Measurements from ENCODE around the gene ANO10. TPM values are rescaled to one million over a fixed set of nuclear protein-coding genes. Genes with fewer than 3 reads are reported as not detected.

ANO10 gene
- total and polyA plus RNA-seq, 7 donors = 9.0 to 30.5 (median 16.8) TPM

GRCh38 chr3:43478118-43478785 is 143.6 kb downstream of the ANO10 start:
- DNase-seq = no peak
- no peaks in the 10 kb centered on the region for H3K4me1 ChIP-seq
- TF ChIP-seq EP300 (IDR thresholded peaks at IDR 0.05) (no peak), POLR2A (IDR thresholded peaks at IDR 0.05) (no peak)
- H3K27ac ChIP-seq = peak overlapping the region in 1 of 4 donors; percentile 16
- H3K27me3 ChIP-seq = no peaks in the 10 kb centered on the region
- H3K4me3 ChIP-seq = no peak overlapping the region
- no peaks in the 10 kb centered on the region for H3K36me3 ChIP-seq
- no peaks in the 10 kb centered on the region for H3K9me3 ChIP-seq
- WGBS, 2 donors = 98% methylated on average over 1 of the region's 1 CpG
- intact Hi-C loops (cut with DNase I) = no loop called here

DNA sequence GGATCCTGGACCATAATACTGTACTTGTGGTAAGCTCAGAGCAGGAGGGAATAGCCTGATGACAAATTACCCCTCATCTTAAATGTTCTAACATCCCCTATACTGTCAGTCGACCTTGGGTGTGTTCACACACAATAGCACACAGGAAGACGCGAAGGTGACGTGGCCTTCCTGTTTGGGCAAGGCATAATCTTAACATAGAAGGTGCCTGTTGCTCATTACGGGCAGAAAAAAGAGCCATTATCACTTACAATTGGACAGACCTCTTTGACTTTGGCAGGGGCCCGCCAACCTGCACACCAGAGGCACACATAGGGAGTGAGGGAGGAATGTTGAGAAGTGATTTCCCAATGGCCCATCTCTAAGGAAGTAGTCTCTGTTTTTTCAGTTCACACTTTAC is 144.2 kb downstream of the ANO10 start:
- 67 to 88% methylated on average over 6 of the region's 6 CpGs for WGBS, 2 donors
- no peak for DNase-seq
- TF ChIP-seq POLR2AphosphoS5 (IDR thresholded peaks at IDR 0.05) (peak in 1 of 4 donors; percentile 16), CTCF (IDR thresholded peaks at IDR 0.05) (no peak)
- intact Hi-C loops (cut with DNase I) = no loop called here
- Histone ChIP-seq H3K27ac (peak overlapping the region in 1 of 4 donors; percentile 16), H3K4me1 (no peaks in the 10 kb centered on the region), H3K4me3 (no peak overlapping the region), H3K27me3 (no peaks in the 10 kb centered on the region), H3K36me3 (no peaks in the 10 kb centered on the region), H3K9me3 (no peaks in the 10 kb centered on the region)

DNA sequence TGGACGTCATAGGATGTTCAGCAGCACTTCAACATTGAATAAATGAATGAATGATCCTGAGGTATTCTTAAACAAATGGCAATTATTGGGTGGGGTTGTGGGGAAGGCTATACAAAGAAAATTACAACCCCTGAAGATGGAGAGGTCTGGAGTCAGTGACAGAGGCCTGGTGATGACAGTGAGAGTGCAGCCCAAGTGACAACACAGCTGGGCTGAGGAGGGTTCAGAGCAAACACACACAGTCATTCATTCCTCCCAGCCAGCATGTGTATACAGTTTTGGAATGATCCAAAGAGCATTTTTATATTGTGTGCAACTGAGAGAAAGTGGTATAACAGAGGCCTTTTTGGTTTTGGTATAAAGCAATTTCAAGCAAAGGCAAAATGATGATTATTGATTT is 148.1 kb downstream of the ANO10 start:
- H3K36me3 ChIP-seq = no peaks in the 10 kb centered on the region
- WGBS, 2 donors = 82 to 87% methylated on average over 1 of the region's 1 CpG
- no peak for DNase-seq
- no peak overlapping the region for H3K27ac ChIP-seq
- H3K27me3 ChIP-seq = no peaks in the 10 kb centered on the region
- no peaks in the 10 kb centered on the region for H3K9me3 ChIP-seq
- intact Hi-C loops (cut with DNase I) = no loop called here
- no peak for TF ChIP-seq POLR2AphosphoS5 (IDR thresholded peaks at IDR 0.05)
- no peak for TF ChIP-seq POLR2A (IDR thresholded peaks at IDR 0.05)
- no peak for TF ChIP-seq CTCF (IDR thresholded peaks at IDR 0.05)
- TF ChIP-seq EP300 (IDR thresholded peaks at IDR 0.05) = no peak
- H3K4me1 ChIP-seq = peaks cover 0 to 6% (median 0%) of the 10 kb centered on the region in 4 donors
- H3K4me3 ChIP-seq = no peak overlapping the region

DNA sequence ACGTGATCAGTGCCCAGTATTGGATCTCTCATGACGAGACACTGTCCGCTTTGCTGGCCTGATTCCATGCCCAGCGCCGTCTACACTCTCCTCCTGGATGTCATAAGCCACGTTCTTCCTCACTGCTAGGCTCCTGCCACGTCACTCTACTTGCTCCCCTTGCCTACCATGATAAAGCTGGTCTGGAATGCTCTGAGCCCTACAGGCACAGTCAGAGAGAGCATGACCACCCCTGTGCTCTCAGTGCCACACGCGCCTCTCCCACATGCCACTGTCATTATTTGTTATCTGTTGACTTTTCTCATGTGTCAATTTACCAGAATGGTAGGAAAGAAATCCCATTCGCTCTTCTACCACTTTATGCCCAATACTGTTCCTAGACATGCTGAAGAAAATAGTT is 148.6 kb downstream of the ANO10 start:
- H3K4me1 ChIP-seq = peaks cover 0 to 6% (median 0%) of the 10 kb centered on the region in 4 donors
- intact Hi-C loops (cut with DNase I) = no loop called here
- 93 to 94% methylated on average over 10 of the region's 10 CpGs for WGBS, 2 donors
- H3K36me3 ChIP-seq = no peaks in the 10 kb centered on the region
- TF ChIP-seq POLR2AphosphoS5 (IDR thresholded peaks at IDR 0.05) (no peak), EP300 (IDR thresholded peaks at IDR 0.05) (no peak), CTCF (IDR thresholded peaks at IDR 0.05) (no peak), POLR2A (IDR thresholded peaks at IDR 0.05) (no peak)
- H3K27ac ChIP-seq = no peak overlapping the region
- H3K4me3 ChIP-seq = no peak overlapping the region
- no peaks in the 10 kb centered on the region for H3K27me3 ChIP-seq
- DNase-seq = no peak
- no peaks in the 10 kb centered on the region for H3K9me3 ChIP-seq

- Histone ChIP-seq H3K9me3 (no peaks in the 10 kb centered on the region), H3K4me1 (peaks cover 0 to 6% (median 0%) of the 10 kb centered on the region in 4 donors), H3K27me3 (no peaks in the 10 kb centered on the region), H3K36me3 (no peaks in the 10 kb centered on the region), H3K27ac (no peak overlapping the region), H3K4me3 (no peak overlapping the region)
- TF ChIP-seq POLR2A (IDR thresholded peaks at IDR 0.05) (no peak), CTCF (IDR thresholded peaks at IDR 0.05) (no peak), POLR2AphosphoS5 (IDR thresholded peaks at IDR 0.05) (no peak), EP300 (IDR thresholded peaks at IDR 0.05) (no peak)
- intact Hi-C loops (cut with DNase I) = no loop called here
- WGBS, 2 donors = 78 to 82% methylated on average over 1 of the region's 1 CpG
- DNase-seq = no peak
Observed at GRCh38 chr3:43468133-43468532, 153.7 kb downstream of the ANO10 start.
